MCF 10A (cell line): ENCODE measurements around the gene MAD2L2. TPM values are rescaled to one million over a fixed set of nuclear protein-coding genes. Genes with fewer than 3 reads are reported as not detected.

Experiments
- BruUV-seq: library from RNA; stranded (reverse); fragments of 400-500 nt; replicated peaks from 2 replicates; lab custom pipeline; 2021; lab: Mats Ljungman, UMichigan
- CTCF ChIA-PET: fragments of 300-600 bp; sonication (Branson Sonifier 250); formaldehyde crosslinking; extraction: SDS; loops from one replicate; lab custom pipeline; 2021; ENCODE audit warnings: antibody characterized with exemption, inconsistent platforms; lab: Yijun Ruan, JAX
- POLR2A ChIA-PET: fragments of 300-600, 350-650 bp; sonication (Branson Sonifier 250); formaldehyde crosslinking; extraction: SDS; loops from one replicate; lab custom pipeline; 2020; ENCODE audit warnings: antibody characterized with exemption, inconsistent platforms; lab: Yijun Ruan, JAX
- DNase-seq: peaks from one replicate; pipeline ENCODE4 v3.0.0-alpha.2; 2018; ENCODE audit not compliant: unreplicated experiment
- H3K27ac Mint-ChIP-seq: one replicate; pipeline ENCODE4 v1.8.0; 2022; ENCODE audit warnings: mild to moderate bottlenecking, low read depth, mixed read lengths; ENCODE audit not compliant: unreplicated experiment
- H3K27me3 Mint-ChIP-seq: one replicate; pipeline ENCODE4 v1.8.0; 2022; ENCODE audit warnings: mixed read lengths; ENCODE audit not compliant: insufficient read depth, unreplicated experiment
- H3K36me3 Mint-ChIP-seq: one replicate; pipeline ENCODE4 v1.8.0; 2022; ENCODE audit warnings: mild to moderate bottlenecking, moderate library complexity, mixed read lengths; ENCODE audit not compliant: insufficient read depth, unreplicated experiment
- H3K4me1 Mint-ChIP-seq: one replicate; pipeline ENCODE4 v1.8.0; 2022; ENCODE audit warnings: mixed read lengths; ENCODE audit not compliant: insufficient read depth, unreplicated experiment
- H3K4me3 Mint-ChIP-seq: one replicate; pipeline ENCODE4 v1.8.0; 2022; ENCODE audit warnings: mild to moderate bottlenecking, moderate library complexity, mixed read lengths; ENCODE audit not compliant: unreplicated experiment
- H3K9me3 Mint-ChIP-seq: one replicate; pipeline ENCODE4 v1.8.0; 2022; ENCODE audit warnings: mixed read lengths; ENCODE audit not compliant: unreplicated experiment
- CTCF ChIP-seq: fragments of 200-600 bp; IDR thresholded peaks from one replicate; pipeline ENCODE4 v1.8.0; 2022; ENCODE audit warnings: antibody characterized with exemption, mild to moderate bottlenecking; ENCODE audit not compliant: unreplicated experiment
- intact Hi-C: fragments of 100-400 bp; cut with micrococcal nuclease; formaldehyde crosslinking; loops from 2 replicates; pipeline ENCODE4 v1.14.1; 2022
- total RNA-seq: library from RNA; stranded (reverse); gene quantifications from 2 replicates; pipeline ENCODE4 v1.2.3, GENCODE V29; 2022

The MAD2L2 gene
- total RNA-seq, 1 experiment from 2014 or later: 46.3 TPM

GRCh38 chr1:11703357-11704193 is 22.6 kb upstream of the MAD2L2 start:
- POLR2A ChIA-PET: no interaction called here
- CTCF ChIA-PET: interaction anchor here (0.6 kb wide), 1 partner anchor 16 kb away, joined by 3 read pairs; no protein-coding TSS in a partner anchor
- Mint-ChIP-seq H3K27me3 (peaks cover 2% of the 10 kb centered on the region), H3K9me3 (no peaks in the 10 kb centered on the region), H3K36me3 (no peaks in the 10 kb centered on the region), H3K27ac (no peak overlapping the region), H3K4me3 (no peak overlapping the region), H3K4me1 (peaks cover 5% of the 10 kb centered on the region)
- no peak for TF ChIP-seq CTCF
- no peak for DNase-seq
- intact Hi-C loops: no loop called here
- no TSS peak for BruUV-seq

GRCh38 chr1:11701981-11702803 is 21.2 kb upstream of the MAD2L2 start:
- H3K36me3 Mint-ChIP-seq: no peaks in the 10 kb centered on the region
- intact Hi-C loops: no loop called here
- H3K9me3 Mint-ChIP-seq: no peaks in the 10 kb centered on the region
- TF ChIP-seq CTCF: no peak
- H3K4me3 Mint-ChIP-seq: no peak overlapping the region
- DNase-seq: no peak
- BruUV-seq: no TSS peak
- H3K27me3 Mint-ChIP-seq: no peaks in the 10 kb centered on the region
- H3K27ac Mint-ChIP-seq: no peak overlapping the region
- ChIA-PET CTCF (no interaction called here), POLR2A (no interaction called here)
- H3K4me1 Mint-ChIP-seq: no peaks in the 10 kb centered on the region

- POLR2A ChIA-PET: no interaction called here
Observed at GRCh38 chr1:11701551-11701961, 20.6 kb upstream of the MAD2L2 start.

More at GRCh38 chr1:11701551-11701961, 20.6 kb upstream of the MAD2L2 start:
- Mint-ChIP-seq H3K27ac (no peak overlapping the region), H3K4me1 (no peaks in the 10 kb centered on the region), H3K4me3 (no peak overlapping the region), H3K36me3 (no peaks in the 10 kb centered on the region), H3K27me3 (no peaks in the 10 kb centered on the region), H3K9me3 (no peaks in the 10 kb centered on the region)
- no peak for TF ChIP-seq CTCF
- CTCF ChIA-PET: no interaction called here
- intact Hi-C loops: no loop called here
- DNase-seq: no peak
- BruUV-seq: no TSS peak
